PFSK-1 (cell line): ENCODE data around the gene PHF13.

ENCODE experiments used
- FOXP2 ChIP-seq: optimal IDR thresholded peaks from 2 replicates; pipeline ENCODE3; 2011; ENCODE audit warnings: borderline replicate concordance, control low read depth, inconsistent platforms; ENCODE audit not compliant: insufficient read depth; ENCODE audit errors: extremely low read length, extremely low read depth
- POLR2AphosphoS5 ChIP-seq: IDR thresholded peaks from 2 replicates; pipeline ENCODE4 v1.6.1; 2012; ENCODE audit warnings: low read depth, mild to moderate bottlenecking, control low read depth, low read length, moderate library complexity
- REST ChIP-seq, 2 experiments: IDR thresholded peaks; 2 replicates each; pipeline versions ENCODE4 v1.6.1 to v1.8.0; 2011 to 2012; ENCODE audit warnings: low read depth in 2 of 2, low read length in 2 of 2, control low read depth in 1 of 2, inconsistent platforms in 1 of 2, mild to moderate bottlenecking in 1 of 2, moderate library complexity in 1 of 2; ENCODE audit not compliant: insufficient read depth in 1 of 2
- SIN3A ChIP-seq: IDR thresholded peaks from 2 replicates; pipeline ENCODE4 v1.6.1; 2012; ENCODE audit warnings: mild to moderate bottlenecking, low read length, moderate library complexity, borderline replicate concordance; ENCODE audit not compliant: insufficient read depth
- TAF1 ChIP-seq: IDR thresholded peaks from 2 replicates; pipeline ENCODE4 v1.6.1; 2012; ENCODE audit warnings: low read length, control low read depth, borderline replicate concordance; ENCODE audit not compliant: insufficient read depth

Gene PHF13

GRCh38 chr1:6579374-6580118 is 34.0 kb upstream of the PHF13 start, which contains the start of gene ZBTB48:
Gene ZBTB48, plus strand, starts transcription at chr1:6579994. Its CDS starts 616 bp downstream, at chr1:6580610.
- TF ChIP-seq POLR2AphosphoS5 = peak; percentile 97
- TF ChIP-seq FOXP2 = peak; percentile 90
- TF ChIP-seq TAF1 = peak; percentile 61; the same call in 1 of the 2 replicates
- TF ChIP-seq SIN3A = no peak
- no peak for TF ChIP-seq REST (IDR thresholded peaks at IDR 0.05; ENCODE audit: insufficient read depth in 1 of 2, low read depth in 2 of 2, low read length in 2 of 2)

- TF ChIP-seq TAF1 (no peak), SIN3A (no peak), FOXP2 (no peak), REST (IDR thresholded peaks at IDR 0.05; ENCODE audit: insufficient read depth in 1 of 2, low read depth in 2 of 2, low read length in 2 of 2) (no peak), POLR2AphosphoS5 (no peak; the same call in 1 of the 2 replicates)
These were observed 33.4 kb upstream of the PHF13 start for GRCh38 chr1:6580119-6580592.

DNA sequence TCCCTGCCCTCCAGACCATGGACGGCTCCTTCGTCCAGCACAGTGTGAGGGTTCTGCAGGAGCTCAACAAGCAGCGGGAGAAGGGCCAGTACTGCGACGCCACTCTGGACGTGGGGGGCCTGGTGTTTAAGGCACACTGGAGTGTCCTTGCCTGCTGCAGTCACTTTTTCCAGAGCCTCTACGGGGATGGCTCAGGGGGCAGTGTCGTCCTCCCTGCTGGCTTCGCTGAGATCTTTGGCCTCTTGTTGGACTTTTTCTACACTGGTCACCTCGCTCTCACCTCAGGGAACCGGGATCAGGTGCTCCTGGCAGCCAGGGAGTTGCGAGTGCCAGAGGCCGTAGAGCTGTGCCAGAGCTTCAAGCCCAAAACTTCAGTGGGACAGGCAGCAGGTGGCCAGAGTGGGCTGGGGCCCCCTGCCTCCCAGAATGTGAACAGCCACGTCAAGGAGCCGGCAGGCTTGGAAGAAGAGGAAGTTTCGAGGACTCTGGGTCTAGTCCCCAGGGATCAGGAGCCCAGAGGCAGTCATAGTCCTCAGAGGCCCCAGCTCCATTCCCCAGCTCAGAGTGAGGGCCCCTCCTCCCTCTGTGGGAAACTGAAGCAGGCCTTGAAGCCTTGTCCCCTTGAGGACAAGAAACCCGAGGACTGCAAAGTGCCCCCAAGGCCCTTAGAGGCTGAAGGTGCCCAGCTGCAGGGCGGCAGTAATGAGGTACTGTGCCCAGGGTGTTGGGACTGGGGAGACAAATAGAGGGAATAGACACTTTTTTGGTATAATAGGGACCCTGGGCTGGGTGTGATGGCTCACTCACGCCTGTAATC is 32.7 kb upstream of the PHF13 start:
- no peak for TF ChIP-seq TAF1
- 0 out of 4 replicates have a peak, but pooled peaks of 1 of the 2 experiments have one; percentile 12 for TF ChIP-seq REST (IDR thresholded peaks at IDR 0.05; ENCODE audit: insufficient read depth in 1 of 2, low read depth in 2 of 2, low read length in 2 of 2)
- TF ChIP-seq SIN3A = no peak
- no peak for TF ChIP-seq FOXP2
- TF ChIP-seq POLR2AphosphoS5 = no peak

DNA sequence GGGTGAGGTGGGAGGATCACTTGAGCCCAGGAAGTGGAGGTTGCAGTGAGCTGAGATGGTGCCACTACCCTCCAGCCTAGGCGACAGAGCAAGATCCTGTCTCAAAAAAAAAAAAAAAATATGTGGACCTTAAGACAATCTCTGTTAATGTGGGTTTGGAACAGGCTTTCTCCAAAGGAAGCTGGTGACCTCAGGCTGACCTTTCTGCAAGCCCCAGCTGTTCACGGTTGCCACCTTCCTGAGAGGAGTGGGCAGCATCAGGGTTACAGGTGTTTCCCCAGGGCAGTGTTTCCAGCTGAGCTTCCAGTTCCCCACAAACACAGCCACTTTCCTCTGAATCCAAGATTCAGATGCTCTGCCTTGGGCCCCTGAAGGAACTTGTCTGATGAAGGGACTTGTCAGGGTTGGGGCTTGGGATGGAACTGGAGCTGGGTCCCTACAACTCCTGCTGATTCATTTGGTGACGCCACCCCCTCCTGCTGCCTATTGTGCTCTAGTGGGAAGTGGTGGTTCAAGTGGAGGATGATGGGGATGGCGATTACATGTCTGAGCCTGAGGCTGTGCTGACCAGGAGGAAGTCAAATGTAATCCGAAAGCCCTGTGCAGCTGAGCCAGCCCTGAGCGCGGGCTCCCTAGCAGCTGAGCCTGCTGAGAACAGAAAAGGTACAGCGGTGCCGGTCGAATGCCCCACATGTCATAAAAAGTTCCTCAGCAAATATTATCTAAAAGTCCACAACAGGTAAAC is 31.8 kb upstream of the PHF13 start:
- TF ChIP-seq FOXP2 = no peak
- no peak for TF ChIP-seq REST (IDR thresholded peaks at IDR 0.05; ENCODE audit: insufficient read depth in 1 of 2, low read depth in 2 of 2, low read length in 2 of 2)
- TF ChIP-seq SIN3A = no peak
- TF ChIP-seq POLR2AphosphoS5 = no peak
- TF ChIP-seq TAF1 = no peak
